Stimulated activated CD8-positive, alpha-beta memory T cell treated with anti-CD3 and anti-CD28 coated beads, Interleukin-4, amount 100 ng/mL, for 4 hours (primary cell): ENCODE results near the gene GRM4.

ENCODE experiments used
- DNase-seq, 2 donors: peaks; one replicate each; pipeline ENCODE4 v3.0.0-alpha.2; 2020; ENCODE audit warnings: low read depth in 2 of 2, low spot score in 1 of 2

The GRM4 gene

GRCh38 chr6:34065466-34066217 is 80.2 kb downstream of the GRM4 start:
- DNase-seq: no peak

GRCh38 chr6:34064675-34065074 is 81.2 kb downstream of the GRM4 start:
- DNase-seq: no peak

- DNase-seq: no peak
These were observed 82.2 kb downstream of the GRM4 start for GRCh38 chr6:34063651-34064050.

- DNase-seq: no peak
These were observed 83.1 kb downstream of the GRM4 start for GRCh38 chr6:34062815-34063214.

- DNase-seq: no peak
These were observed 83.7 kb downstream of the GRM4 start for GRCh38 chr6:34062156-34062555.

GRCh38 chr6:34061348-34061747 is 84.5 kb downstream of the GRM4 start:
- DNase-seq: no peak

- no peak for DNase-seq
These were observed 86.0 kb downstream of the GRM4 start for GRCh38 chr6:34059914-34060313.

- DNase-seq: no peak
These were observed 86.7 kb downstream of the GRM4 start for GRCh38 chr6:34059136-34059731.

- no peak for DNase-seq
These were observed 88.1 kb downstream of the GRM4 start for GRCh38 chr6:34057790-34058189.

GRCh38 chr6:34057191-34057590 is 88.7 kb downstream of the GRM4 start:
- no peak for DNase-seq

- DNase-seq: no peak
These were observed 89.4 kb downstream of the GRM4 start for GRCh38 chr6:34056305-34057108.

GRCh38 chr6:34055223-34055933 is 90.5 kb downstream of the GRM4 start:
- DNase-seq: peak; percentile 23 to 38

- no peak for DNase-seq
These were observed 92.2 kb downstream of the GRM4 start for GRCh38 chr6:34053721-34054120.

GRCh38 chr6:34052918-34053608 is 92.8 kb downstream of the GRM4 start:
- DNase-seq: no peak

- no peak for DNase-seq
These were observed 93.6 kb downstream of the GRM4 start for GRCh38 chr6:34052071-34052825.

- no peak for DNase-seq
These were observed 94.5 kb downstream of the GRM4 start for GRCh38 chr6:34051331-34051919.

- DNase-seq: no peak
These were observed 95.2 kb downstream of the GRM4 start for GRCh38 chr6:34050691-34051090.

GRCh38 chr6:34049395-34050342 is 96.2 kb downstream of the GRM4 start:
- DNase-seq: no peak
